HG03139 (cell line): ENCODE measurements around the gene PKNOX2.

Experiments
- ATAC-seq: cut with Tn5 transposase; IDR thresholded peaks from one replicate; pipeline ENCODE4 v1.9.1; 2021; ENCODE audit not compliant: unreplicated experiment

The PKNOX2 gene

GRCh38 chr11:125258291-125259032, 93.9 kb downstream of the PKNOX2 start:
- ATAC-seq: no peak

GRCh38 chr11:125261588-125261987, 97.0 kb downstream of the PKNOX2 start:
- ATAC-seq: no peak

- no peak for ATAC-seq
Measured at GRCh38 chr11:125262194-125262829, 97.8 kb downstream of the PKNOX2 start.

- ATAC-seq: no peak
Measured at GRCh38 chr11:125262830-125263218, 98.3 kb downstream of the PKNOX2 start.

- no peak for ATAC-seq
Measured at GRCh38 chr11:125263268-125263790, 98.8 kb downstream of the PKNOX2 start.

GRCh38 chr11:125264100-125265022, 99.8 kb downstream of the PKNOX2 start:
- no peak for ATAC-seq

- no peak for ATAC-seq
Measured at GRCh38 chr11:125267548-125267947, 103.0 kb downstream of the PKNOX2 start.

- ATAC-seq: no peak
Measured at GRCh38 chr11:125268611-125269010, 104.1 kb downstream of the PKNOX2 start.

GRCh38 chr11:125270106-125270505, 105.6 kb downstream of the PKNOX2 start:
- no peak for ATAC-seq

- no peak for ATAC-seq
Measured at GRCh38 chr11:125270711-125271110, 106.2 kb downstream of the PKNOX2 start.

GRCh38 chr11:125271483-125272091, 107.0 kb downstream of the PKNOX2 start:
- ATAC-seq: no peak

GRCh38 chr11:125272092-125272491, 107.5 kb downstream of the PKNOX2 start:
- ATAC-seq: no peak

GRCh38 chr11:125272821-125273220, 108.3 kb downstream of the PKNOX2 start:
- ATAC-seq: no peak

- ATAC-seq: no peak
Measured at GRCh38 chr11:125273519-125274000, 109.0 kb downstream of the PKNOX2 start.

- ATAC-seq: no peak
Measured at GRCh38 chr11:125274309-125274708, 109.8 kb downstream of the PKNOX2 start.

- no peak for ATAC-seq
Measured at GRCh38 chr11:125274774-125275173, 110.2 kb downstream of the PKNOX2 start.

- ATAC-seq: no peak
Measured at GRCh38 chr11:125275905-125276618, 111.5 kb downstream of the PKNOX2 start.

- ATAC-seq: no peak
Measured at GRCh38 chr11:125276619-125276976, 112.0 kb downstream of the PKNOX2 start.

GRCh38 chr11:125279676-125280418, 115.3 kb downstream of the PKNOX2 start:
- ATAC-seq: no peak
